Progenitor cell of endocrine pancreas (in vitro differentiated cells): ENCODE data around the gene CNNM4. TPM values are rescaled to one million over a fixed set of nuclear protein-coding genes. Genes with fewer than 3 reads are reported as not detected.

Source experiments
- DNase-seq: peaks from one replicate; pipeline ENCODE4 v3.0.0; 2021; ENCODE audit warnings: low spot score; ENCODE audit not compliant: unreplicated experiment
- H3K27ac Mint-ChIP-seq: 2 replicates; pipeline ENCODE4 v1.8.0; 2021; ENCODE audit warnings: mild to moderate bottlenecking, moderate library complexity, mixed read lengths
- H3K27me3 Mint-ChIP-seq: 2 replicates; pipeline ENCODE4 v1.8.0; 2021; ENCODE audit warnings: mixed read lengths
- H3K36me3 Mint-ChIP-seq: 2 replicates; pipeline ENCODE4 v1.8.0; 2022; ENCODE audit warnings: mixed read lengths; ENCODE audit not compliant: insufficient read depth
- H3K4me1 Mint-ChIP-seq: 2 replicates; pipeline ENCODE4 v1.8.0; 2021; ENCODE audit warnings: low read depth, mixed read lengths
- H3K4me3 Mint-ChIP-seq: 2 replicates; pipeline ENCODE4 v1.8.0; 2021; ENCODE audit warnings: low read depth, mild to moderate bottlenecking, moderate library complexity, mixed read lengths
- H3K9me3 Mint-ChIP-seq: 2 replicates; pipeline ENCODE4 v1.8.0; 2021; ENCODE audit warnings: low read depth, mixed read lengths
- total RNA-seq: library from RNA; stranded (reverse); gene quantifications from 2 replicates; pipeline ENCODE4 v1.2.1, GENCODE V29; 2021
- TF ChIP-seq, protein P1 (sequence below): fragments of 200-600 bp; sonication (generic); IDR thresholded peaks from one replicate; pipeline ENCODE4 v1.5.0; 2021; ENCODE audit warnings: antibody characterized with exemption, mild to moderate bottlenecking; ENCODE audit not compliant: unreplicated experiment

The CNNM4 gene
- total RNA-seq, 1 donor from 2014 or later, result 11.1 TPM

DNA sequence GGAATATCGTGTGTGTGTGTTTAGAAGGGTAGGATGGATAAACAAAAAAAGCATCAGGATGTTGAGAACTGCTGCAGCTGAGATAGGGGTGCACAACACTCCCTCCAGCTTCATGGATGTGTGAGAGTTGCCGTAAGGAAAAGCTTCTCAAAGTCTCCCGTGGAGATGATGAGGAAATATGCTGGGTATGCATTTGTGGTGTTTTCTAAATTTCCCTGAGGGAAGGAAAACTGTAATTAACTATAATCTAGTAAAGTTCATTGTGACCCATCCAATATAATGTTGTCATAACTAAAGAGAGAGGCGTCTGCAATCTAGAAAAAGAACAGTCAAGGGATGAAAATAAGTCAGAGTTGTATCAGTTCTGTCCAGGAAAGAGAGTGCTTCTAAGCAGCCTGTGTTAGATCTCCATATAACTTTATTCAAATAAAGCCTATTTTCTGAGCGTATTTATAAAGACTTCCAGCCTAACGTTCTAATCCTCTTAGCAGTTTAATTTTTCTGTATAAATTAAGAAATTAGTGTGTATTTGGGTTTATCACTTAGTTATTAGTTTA is 13.6 kb upstream of the CNNM4 start:
- TF ChIP-seq, protein P1, sequence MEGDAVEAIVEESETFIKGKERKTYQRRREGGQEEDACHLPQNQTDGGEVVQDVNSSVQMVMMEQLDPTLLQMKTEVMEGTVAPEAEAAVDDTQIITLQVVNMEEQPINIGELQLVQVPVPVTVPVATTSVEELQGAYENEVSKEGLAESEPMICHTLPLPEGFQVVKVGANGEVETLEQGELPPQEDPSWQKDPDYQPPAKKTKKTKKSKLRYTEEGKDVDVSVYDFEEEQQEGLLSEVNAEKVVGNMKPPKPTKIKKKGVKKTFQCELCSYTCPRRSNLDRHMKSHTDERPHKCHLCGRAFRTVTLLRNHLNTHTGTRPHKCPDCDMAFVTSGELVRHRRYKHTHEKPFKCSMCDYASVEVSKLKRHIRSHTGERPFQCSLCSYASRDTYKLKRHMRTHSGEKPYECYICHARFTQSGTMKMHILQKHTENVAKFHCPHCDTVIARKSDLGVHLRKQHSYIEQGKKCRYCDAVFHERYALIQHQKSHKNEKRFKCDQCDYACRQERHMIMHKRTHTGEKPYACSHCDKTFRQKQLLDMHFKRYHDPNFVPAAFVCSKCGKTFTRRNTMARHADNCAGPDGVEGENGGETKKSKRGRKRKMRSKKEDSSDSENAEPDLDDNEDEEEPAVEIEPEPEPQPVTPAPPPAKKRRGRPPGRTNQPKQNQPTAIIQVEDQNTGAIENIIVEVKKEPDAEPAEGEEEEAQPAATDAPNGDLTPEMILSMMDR, result no peak
- no peaks in the 10 kb centered on the region for H3K36me3 Mint-ChIP-seq
- H3K27ac Mint-ChIP-seq, result peak overlapping the region; percentile 60
- no peaks in the 10 kb centered on the region for H3K4me1 Mint-ChIP-seq
- no peak overlapping the region for H3K4me3 Mint-ChIP-seq
- H3K9me3 Mint-ChIP-seq, result no peaks in the 10 kb centered on the region
- no peak for DNase-seq
- no peaks in the 10 kb centered on the region for H3K27me3 Mint-ChIP-seq

DNA sequence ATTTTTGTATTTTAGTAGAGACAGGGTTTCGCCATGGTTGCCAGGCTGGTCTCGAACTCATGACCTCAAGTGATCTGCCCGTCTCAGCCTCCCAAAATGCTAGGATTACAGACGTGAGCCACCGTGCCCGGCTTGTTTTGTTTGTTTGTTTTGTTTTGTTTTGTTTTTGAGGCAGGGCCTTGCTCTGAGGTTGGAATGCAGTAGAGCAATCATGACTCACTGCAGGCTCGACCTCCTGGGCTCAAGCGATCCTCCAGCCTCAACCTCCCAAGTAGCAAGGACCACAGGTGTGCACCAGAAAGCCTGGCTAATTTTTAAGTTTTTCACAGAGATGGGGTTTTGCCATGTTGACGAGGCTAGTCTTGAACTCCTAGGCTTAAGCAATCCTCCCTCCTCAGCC is 8.9 kb upstream of the CNNM4 start:
- Mint-ChIP-seq H3K4me3 (no peak overlapping the region), H3K4me1 (no peaks in the 10 kb centered on the region), H3K27ac (no peak overlapping the region), H3K9me3 (no peaks in the 10 kb centered on the region), H3K27me3 (no peaks in the 10 kb centered on the region), H3K36me3 (no peaks in the 10 kb centered on the region)
- TF ChIP-seq, protein P1, result no peak
- DNase-seq, result no peak

DNA sequence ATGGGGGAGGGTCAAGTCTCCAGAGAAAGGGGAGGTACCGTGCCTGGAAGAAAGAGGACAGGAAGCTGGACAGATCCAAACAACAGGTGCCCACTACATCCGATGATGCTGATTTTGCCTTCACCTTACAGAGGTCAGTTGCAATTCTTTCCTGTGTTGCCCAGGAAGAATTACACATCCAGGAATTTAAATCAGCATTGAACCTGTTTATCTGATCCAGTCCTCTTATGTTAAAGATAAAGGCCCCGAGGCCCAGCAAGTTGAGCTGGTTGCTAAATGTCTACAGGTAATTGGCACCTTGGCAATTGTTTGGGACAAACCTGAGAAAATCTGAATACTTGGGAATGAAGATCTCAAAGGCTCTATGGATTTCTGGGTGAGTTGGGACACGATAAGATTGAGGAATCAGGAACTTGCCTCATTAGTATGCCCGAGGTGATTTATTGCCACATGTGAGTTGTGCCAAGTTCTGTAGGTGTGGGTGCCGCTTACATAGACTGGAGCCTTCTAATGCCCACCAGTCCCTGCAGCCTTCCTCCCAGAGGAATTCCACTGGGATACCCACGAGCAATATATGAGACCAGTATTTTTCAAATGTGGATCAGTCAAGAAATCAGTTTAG is 6.9 kb upstream of the CNNM4 start:
- Mint-ChIP-seq H3K9me3 (no peaks in the 10 kb centered on the region), H3K4me3 (no peak overlapping the region), H3K36me3 (no peaks in the 10 kb centered on the region), H3K27me3 (peaks cover 3% of the 10 kb centered on the region), H3K4me1 (no peaks in the 10 kb centered on the region), H3K27ac (no peak overlapping the region)
- no peak for DNase-seq
- TF ChIP-seq, protein P1, result no peak

DNA sequence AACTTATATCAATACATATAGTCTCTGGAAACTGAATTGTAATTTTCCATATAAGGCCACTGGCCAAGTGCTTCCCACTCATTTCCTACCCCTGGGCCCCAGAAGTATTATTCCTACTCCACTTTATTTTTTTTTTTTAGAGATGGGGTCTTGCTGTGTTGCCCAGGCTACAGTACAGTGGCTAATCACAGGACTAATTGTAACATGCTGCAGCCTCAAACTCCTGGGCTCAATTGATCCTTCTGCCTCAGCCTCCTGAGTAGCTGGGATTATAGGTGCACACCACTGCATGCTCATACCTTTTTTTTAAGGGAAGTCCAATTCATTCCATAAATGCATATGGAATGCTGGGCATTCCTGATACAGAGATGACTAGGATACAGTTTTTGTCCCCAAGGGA is 6.4 kb upstream of the CNNM4 start:
- peaks cover under 1% of the 10 kb centered on the region for H3K4me1 Mint-ChIP-seq
- TF ChIP-seq, protein P1, result no peak
- no peaks in the 10 kb centered on the region for H3K9me3 Mint-ChIP-seq
- no peak for DNase-seq
- peaks cover 3% of the 10 kb centered on the region for H3K27me3 Mint-ChIP-seq
- no peak overlapping the region for H3K27ac Mint-ChIP-seq
- H3K4me3 Mint-ChIP-seq, result no peak overlapping the region
- no peaks in the 10 kb centered on the region for H3K36me3 Mint-ChIP-seq

DNA sequence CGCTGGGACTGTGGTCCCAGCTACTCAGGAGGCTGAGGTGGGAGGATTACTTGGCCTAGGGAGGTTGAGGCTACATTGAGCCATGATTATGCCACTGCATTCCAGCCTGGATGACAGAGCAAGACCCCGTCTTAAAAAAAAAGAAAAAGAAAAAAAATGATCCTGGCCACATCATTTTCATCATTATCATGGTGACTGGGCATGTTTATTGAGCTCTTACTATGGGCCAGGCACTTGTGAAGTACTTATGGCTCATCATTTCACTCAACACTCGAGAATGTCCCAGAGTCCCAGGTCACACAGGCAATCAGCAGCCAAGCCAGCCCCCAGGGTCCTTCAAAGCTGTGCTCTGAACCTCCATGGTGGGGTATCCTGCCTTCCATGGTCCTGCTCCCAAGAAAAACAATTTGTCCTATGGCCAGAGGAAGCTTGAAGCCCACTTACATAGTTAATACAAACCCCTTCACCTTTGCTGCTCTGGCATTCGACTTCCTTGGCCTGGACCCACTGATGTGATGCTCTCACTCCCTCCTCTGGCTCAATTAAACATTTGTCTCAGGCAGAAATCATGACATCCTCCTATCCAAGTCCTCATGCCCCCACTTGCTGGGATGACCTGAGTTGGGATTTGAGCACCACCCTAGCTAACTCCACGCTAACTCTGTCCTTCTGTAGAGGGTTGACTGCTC is 3.8 kb upstream of the CNNM4 start:
- Mint-ChIP-seq H3K4me1 (peaks cover 3% of the 10 kb centered on the region), H3K9me3 (no peaks in the 10 kb centered on the region), H3K36me3 (no peaks in the 10 kb centered on the region), H3K27ac (no peak overlapping the region), H3K27me3 (peaks cover 3% of the 10 kb centered on the region), H3K4me3 (no peak overlapping the region)
- TF ChIP-seq, protein P1, result no peak
- DNase-seq, result no peak
